HFFc6 (cell line): ENCODE measurements around the gene RNLS. TPM values are rescaled to one million over a fixed set of nuclear protein-coding genes. Genes with fewer than 3 reads are reported as not detected.
"Not testable (repeated sequence)": the region's sequence is repeated elsewhere in the genome, so short reads cannot be mapped to it uniquely, and the experiment has no call there.

Experiments used
- DNase-seq: peaks from one replicate; pipeline ENCODE4 v3.0.0-alpha.2; 2018
- H3K27ac Mint-ChIP-seq: 2 replicates; pipeline ENCODE4 v1.8.0; 2020; ENCODE audit warnings: mild to moderate bottlenecking, mixed read lengths
- H3K27me3 Mint-ChIP-seq: 2 replicates; pipeline ENCODE4 v1.8.0; 2021; ENCODE audit warnings: mild to moderate bottlenecking, moderate library complexity, mixed read lengths; ENCODE audit not compliant: insufficient read depth
- H3K36me3 Mint-ChIP-seq: 2 replicates; pipeline ENCODE4 v1.8.0; 2021; ENCODE audit warnings: low read depth, mixed read lengths
- H3K4me1 Mint-ChIP-seq: 2 replicates; pipeline ENCODE4 v1.8.0; 2020; ENCODE audit warnings: low read depth, mixed read lengths
- H3K4me3 Mint-ChIP-seq: 2 replicates; pipeline ENCODE4 v1.8.0; 2020; ENCODE audit warnings: mild to moderate bottlenecking, moderate library complexity, mixed read lengths
- H3K9me3 Mint-ChIP-seq: 2 replicates; pipeline ENCODE4 v1.8.0; 2020; ENCODE audit warnings: mild to moderate bottlenecking, mixed read lengths
- CTCF ChIP-seq: fragments of 200-600 bp; sonication (generic); IDR thresholded peaks from 2 replicates; pipeline ENCODE4 v1.5.0; 2021; ENCODE audit warnings: antibody characterized with exemption, mild to moderate bottlenecking
- total RNA-seq, 6 experiments: library from RNA; stranded (reverse); fragmentation: NEBNext Ultra II Directional; extraction: Animal tissue kit (Norgen Biotek cat#: 25700); gene quantifications; 2 replicates in 1 of 6; 3 replicates in 5 of 6; pipeline ENCODE4 v1.2.3, GENCODE V29; 2021

Gene RNLS
- total RNA-seq, 6 experiments from 2014 or later = 1.8 to 3.1 (median 2.4) TPM

GRCh38 chr10:88311264-88311663 lies 271.9 kb downstream of the RNLS start:
- Mint-ChIP-seq H3K9me3 (no peaks in the 10 kb centered on the region), H3K27me3 (peaks cover 3% of the 10 kb centered on the region; the same call in 1 of the 2 replicates), H3K36me3 (no peaks in the 10 kb centered on the region), H3K4me1 (no peaks in the 10 kb centered on the region), H3K27ac (no peak overlapping the region), H3K4me3 (no peak overlapping the region)
- no peak for DNase-seq
- no peak for TF ChIP-seq CTCF

GRCh38 chr10:88309365-88309764 lies 273.8 kb downstream of the RNLS start:
- TF ChIP-seq CTCF = no peak
- Mint-ChIP-seq H3K4me1 (no peaks in the 10 kb centered on the region), H3K9me3 (no peaks in the 10 kb centered on the region), H3K36me3 (no peaks in the 10 kb centered on the region), H3K27me3 (peaks cover 3% of the 10 kb centered on the region; the same call in 1 of the 2 replicates), H3K27ac (no peak overlapping the region), H3K4me3 (no peak overlapping the region)
- DNase-seq = no peak

GRCh38 chr10:88308361-88308760 lies 274.8 kb downstream of the RNLS start:
- not testable (repeated sequence) for H3K9me3 Mint-ChIP-seq, H3K27ac Mint-ChIP-seq, H3K4me3 Mint-ChIP-seq, H3K27me3 Mint-ChIP-seq, H3K4me1 Mint-ChIP-seq, H3K36me3 Mint-ChIP-seq, DNase-seq

GRCh38 chr10:88299787-88300186 lies 283.3 kb downstream of the RNLS start:
- TF ChIP-seq CTCF = no peak

GRCh38 chr10:88297103-88297502 lies 286.0 kb downstream of the RNLS start:
- Mint-ChIP-seq H3K27me3 (no peaks in the 10 kb centered on the region), H3K4me1 (peaks cover 9% of the 10 kb centered on the region), H3K9me3 (no peaks in the 10 kb centered on the region), H3K4me3 (no peak overlapping the region), H3K27ac (no peak overlapping the region), H3K36me3 (no peaks in the 10 kb centered on the region)
- no peak for DNase-seq
- TF ChIP-seq CTCF = no peak

More at GRCh38 chr10:88299787-88300186, 283.3 kb downstream of the RNLS start:
- Mint-ChIP-seq H3K4me1 (no peaks in the 10 kb centered on the region), H3K27me3 (peaks cover 9% of the 10 kb centered on the region; the same call in 1 of the 2 replicates), H3K4me3 (no peak overlapping the region), H3K27ac (no peak overlapping the region), H3K9me3 (no peaks in the 10 kb centered on the region), H3K36me3 (no peaks in the 10 kb centered on the region)
- no peak for DNase-seq

- DNase-seq = no peak
- no peak overlapping the region for H3K27ac Mint-ChIP-seq
- no peaks in the 10 kb centered on the region for H3K27me3 Mint-ChIP-seq
- H3K36me3 Mint-ChIP-seq = no peaks in the 10 kb centered on the region
- H3K4me3 Mint-ChIP-seq = no peak overlapping the region
- TF ChIP-seq CTCF = no peak
- H3K4me1 Mint-ChIP-seq = peaks cover 25% of the 10 kb centered on the region
- H3K9me3 Mint-ChIP-seq = no peaks in the 10 kb centered on the region
Observed at GRCh38 chr10:88293651-88294230, 289.4 kb downstream of the RNLS start.
